CD4-positive, alpha-beta T cell treated with Interleukin-6 at 100 ng/mL for 8 hours (primary cell): ENCODE data around the gene MAST4.

ENCODE experiments used
- DNase-seq: peaks from one replicate; pipeline ENCODE4 v3.0.0-alpha.2; 2020; ENCODE audit warnings: mixed read lengths, low spot score

MAST4 gene

GRCh38 chr5:66606713-66607112, 10.5 kb downstream of the MAST4 start:
- DNase-seq: no peak

- no peak for DNase-seq
Observed at GRCh38 chr5:66608501-66608900, 12.3 kb downstream of the MAST4 start.

GRCh38 chr5:66609615-66610014, 13.4 kb downstream of the MAST4 start:
- DNase-seq: no peak

DNA sequence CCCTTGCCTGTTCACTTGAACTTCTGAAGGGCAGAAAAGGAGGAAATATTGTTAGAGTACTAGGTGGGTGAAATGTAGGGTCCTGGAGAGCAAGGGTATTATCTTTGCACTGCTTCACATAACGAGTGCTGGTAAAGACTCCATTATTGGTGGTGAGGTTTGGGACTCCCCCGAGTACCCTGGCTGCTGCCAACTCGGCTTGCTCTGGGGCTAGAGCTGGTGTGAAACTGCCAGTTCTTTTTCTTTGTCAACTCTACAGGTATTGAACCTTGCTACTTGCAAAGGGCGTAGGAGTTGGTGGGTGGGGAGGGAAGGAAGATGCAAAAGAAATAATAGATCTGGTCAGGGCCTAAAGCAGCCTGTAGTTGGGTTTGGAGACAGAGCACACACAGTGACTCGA, 16.0 kb downstream of the MAST4 start:
- no peak for DNase-seq

- no peak for DNase-seq
Observed at GRCh38 chr5:66615136-66615535, 18.9 kb downstream of the MAST4 start.

DNA sequence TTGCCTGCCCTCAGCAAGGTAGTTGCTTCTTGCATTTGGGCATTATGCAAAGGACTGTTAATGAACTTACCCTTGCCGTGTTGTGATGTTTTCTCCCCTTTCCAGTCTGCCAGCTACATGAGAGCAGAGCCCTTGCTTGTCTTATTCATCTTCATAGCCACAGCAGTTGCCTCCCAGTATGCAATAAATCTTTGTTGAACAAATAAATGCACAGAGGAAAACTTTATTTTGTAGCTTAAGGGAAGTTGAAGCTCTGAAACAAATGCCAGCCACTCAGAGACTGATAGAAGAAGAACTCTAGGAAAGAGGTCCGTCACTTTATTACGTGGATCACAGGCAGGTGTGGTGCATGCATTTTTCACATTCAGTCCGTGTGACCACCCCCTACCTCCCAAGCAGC, 19.7 kb downstream of the MAST4 start:
- no peak for DNase-seq

GRCh38 chr5:66616520-66617225, 20.5 kb downstream of the MAST4 start:
- no peak for DNase-seq

DNA sequence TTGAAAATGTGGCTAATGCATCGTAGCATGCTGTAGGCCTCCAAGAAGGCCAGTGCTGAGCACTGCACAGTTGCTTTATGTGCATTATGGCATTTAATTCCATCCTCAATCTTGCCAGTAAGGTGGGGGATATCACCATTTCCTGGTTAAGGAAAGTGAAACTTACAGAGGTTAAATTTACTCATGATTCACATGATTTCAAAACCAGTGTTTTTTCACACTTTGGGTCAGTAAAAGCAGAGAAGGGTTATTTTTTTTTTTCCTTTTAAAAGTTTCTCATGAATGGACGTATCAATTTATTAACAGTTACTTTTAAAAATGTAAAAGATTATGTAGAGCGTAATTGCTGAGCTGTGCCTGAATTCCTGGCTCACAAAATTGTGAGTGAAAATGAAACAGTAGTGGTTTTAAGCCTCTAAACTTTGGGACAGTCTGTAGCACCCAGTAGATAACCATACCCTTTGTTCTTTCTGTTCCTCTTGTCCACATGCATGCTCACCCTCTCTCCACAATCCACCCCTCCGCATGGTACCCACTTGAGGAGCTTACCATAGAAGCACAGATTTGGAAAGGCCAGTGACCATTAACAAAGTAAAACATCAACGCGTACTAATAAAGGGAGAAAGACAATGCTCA, 21.2 kb downstream of the MAST4 start:
- no peak for DNase-seq

GRCh38 chr5:66617991-66618768, 22.0 kb downstream of the MAST4 start:
- DNase-seq: no peak

- DNase-seq: no peak
Observed at GRCh38 chr5:66620711-66621110, 24.5 kb downstream of the MAST4 start.

GRCh38 chr5:66621146-66621545, 25.0 kb downstream of the MAST4 start:
- DNase-seq: no peak

- DNase-seq: no peak
Observed at GRCh38 chr5:66621736-66622135, 25.5 kb downstream of the MAST4 start.

GRCh38 chr5:66628561-66628960, 32.4 kb downstream of the MAST4 start:
- DNase-seq: no peak

DNA sequence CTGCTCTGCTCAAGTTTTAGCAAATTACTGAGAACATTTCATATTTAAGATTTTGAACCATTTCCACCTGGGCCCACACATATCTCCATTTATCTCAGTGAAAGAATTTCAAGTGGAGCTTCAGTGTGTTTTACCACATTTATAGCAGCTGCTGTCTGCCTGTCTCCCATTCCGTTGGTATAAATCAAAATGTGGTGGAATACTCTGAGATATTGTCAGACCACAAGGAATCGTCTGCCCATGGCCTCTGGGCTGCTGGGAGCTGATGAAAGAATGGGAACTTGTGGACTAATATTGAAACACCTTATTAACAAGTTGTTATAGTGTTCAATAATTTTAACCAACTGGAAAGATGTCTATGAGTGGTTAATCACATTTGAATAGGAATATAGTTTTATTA, 33.3 kb downstream of the MAST4 start:
- no peak for DNase-seq

DNA sequence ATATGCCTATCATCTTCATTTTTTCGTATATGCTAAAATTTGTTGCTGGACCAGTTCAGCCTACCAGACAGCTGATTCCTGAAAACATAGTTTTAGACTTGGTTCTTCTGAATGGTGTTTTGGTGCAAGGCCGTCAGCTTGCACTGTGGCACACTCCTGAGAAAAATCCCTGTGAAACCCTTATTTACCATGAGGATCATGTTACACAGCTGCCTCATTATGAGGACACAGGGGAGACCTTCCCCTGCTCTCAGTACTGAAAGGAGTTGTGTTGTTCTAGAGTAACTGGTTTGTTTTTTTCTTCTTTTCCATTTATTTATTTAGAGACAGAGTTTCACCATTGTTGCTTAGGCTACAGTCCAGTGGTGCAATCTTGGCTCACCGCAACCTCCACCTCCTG, 37.6 kb downstream of the MAST4 start:
- DNase-seq: no peak

DNA sequence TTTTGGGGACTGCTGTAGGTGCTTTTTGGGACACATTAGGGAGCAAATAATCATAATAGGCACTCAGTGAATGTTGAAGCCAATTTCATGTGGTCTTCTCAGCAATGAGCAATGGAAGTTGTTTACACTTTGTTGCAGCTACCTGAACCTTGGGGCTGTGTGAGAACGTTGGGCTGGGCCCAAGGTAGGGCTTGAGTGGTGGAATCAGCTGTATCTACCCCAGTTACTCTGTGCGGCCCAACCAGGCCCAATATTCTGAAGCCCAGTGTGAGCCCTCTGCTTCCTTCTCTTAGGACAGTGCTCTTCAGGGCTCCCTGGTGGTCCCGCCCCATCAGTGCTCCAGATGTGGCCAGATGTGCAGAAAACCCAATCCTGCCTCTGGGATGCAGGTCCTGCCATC, 38.4 kb downstream of the MAST4 start:
- DNase-seq: no peak

DNA sequence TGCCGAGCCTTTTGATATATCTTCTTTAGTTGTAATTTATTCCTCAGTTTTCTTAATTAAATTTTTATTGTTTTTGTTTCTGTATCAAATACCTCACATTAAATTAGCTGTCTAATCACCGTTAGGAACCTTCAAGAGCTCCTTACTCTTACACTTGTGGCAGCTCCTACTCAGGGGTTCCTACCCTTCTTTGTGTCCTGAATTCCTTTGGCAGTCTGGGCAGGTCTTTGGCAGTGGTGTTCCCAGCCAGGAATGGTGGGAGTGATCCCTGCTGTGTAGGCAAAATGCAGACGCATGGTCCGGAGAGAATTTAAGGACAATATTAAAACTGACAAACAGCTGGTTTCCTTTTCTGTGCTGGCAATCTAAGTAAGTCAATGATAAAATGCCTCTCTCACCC, 41.8 kb downstream of the MAST4 start:
- DNase-seq: no peak

DNA sequence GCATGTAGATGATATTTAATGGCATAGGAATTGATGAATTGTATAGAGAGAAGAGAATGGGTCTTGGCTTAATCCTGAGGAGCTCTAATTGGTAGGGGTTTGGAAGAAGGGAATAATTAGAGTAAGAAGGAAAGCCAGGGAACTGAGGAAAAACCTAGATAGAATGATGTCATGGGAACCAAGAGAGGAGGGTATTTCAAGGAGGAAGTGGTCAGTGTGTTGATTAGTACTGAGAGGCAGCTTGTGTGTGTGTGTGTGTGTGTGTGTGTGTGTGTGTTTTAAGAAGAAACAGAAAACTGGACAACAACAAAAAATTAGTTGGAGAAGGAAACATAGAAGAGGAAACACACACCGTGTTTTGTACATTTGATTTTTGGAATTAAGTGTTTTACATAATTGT, 42.8 kb downstream of the MAST4 start:
- no peak for DNase-seq

DNA sequence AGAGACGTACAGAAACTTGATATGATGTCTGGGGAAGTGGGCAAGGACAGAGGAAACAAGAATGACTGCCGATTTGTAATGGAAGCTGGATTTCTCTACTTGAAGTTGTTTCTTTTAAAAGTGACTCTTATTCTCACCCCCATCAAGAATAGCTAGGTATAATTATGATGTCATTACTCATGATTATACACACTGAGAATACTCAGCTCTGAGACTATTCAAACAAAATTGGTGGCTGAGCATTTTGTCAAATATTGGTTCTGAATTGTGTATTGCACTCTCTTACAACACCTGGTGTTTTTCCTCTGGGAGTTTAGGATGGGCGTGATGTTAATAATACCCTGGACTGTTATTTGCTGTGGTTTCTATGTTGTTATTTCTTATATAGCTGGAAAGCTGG, 46.3 kb downstream of the MAST4 start:
- DNase-seq: no peak

DNA sequence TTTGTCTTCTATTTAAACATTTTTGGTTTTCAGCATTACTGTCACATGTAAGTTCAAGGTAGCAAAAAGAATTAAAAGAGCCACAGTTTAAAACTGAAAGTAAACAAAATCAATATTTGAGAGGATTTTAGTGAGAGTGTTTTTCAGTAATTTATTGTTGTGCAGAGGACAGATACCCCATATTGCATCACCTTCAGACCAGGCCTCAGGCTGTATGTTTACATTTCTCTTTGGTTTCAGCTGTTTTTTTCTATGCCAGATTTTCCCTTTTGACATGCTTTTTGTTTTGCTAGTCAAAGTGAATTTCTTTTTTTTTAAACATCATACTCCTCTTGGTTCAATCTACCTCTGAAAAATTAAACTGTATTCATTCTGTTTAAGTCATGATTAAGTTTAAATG, 47.2 kb downstream of the MAST4 start:
- DNase-seq: no peak

- DNase-seq: no peak
Observed at GRCh38 chr5:66644111-66644510, 47.9 kb downstream of the MAST4 start.

- DNase-seq: no peak
Observed at GRCh38 chr5:66645039-66645438, 48.8 kb downstream of the MAST4 start.

GRCh38 chr5:66646570-66646969, 50.4 kb downstream of the MAST4 start:
- DNase-seq: no peak
